ENCODE results near the gene FAM171A2. TPM values are rescaled to one million over a fixed set of nuclear protein-coding genes. Genes with fewer than 3 reads are reported as not detected.

The FAM171A2 gene
- polyA plus RNA-seq, 1 experiment, result 2.3 TPM

DNA sequence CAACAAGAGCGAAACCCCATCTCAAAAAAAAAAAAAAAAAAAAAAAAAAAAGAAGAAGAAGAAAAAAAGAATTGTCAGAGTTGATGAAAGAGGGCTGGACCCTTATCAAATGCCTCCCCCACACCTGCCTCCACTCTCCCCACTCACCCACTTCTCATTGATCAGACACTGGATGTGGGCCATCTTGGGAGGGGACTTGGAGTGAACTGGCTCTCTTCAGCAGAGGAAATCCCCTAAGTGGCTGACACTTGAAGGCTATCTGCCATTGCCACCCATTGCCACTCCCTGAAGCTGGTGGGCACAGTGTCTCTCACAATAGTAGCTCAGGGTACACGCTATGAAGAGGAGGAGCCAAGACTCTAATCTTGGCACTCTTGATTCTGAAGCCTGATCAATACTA is 24.2 kb upstream of the FAM171A2 start:
- Histone ChIP-seq H3K36me3 (ENCODE audit: control insufficient read depth, insufficient read depth, low read length) (no peaks in the 10 kb centered on the region), H3K27me3 (ENCODE audit: control insufficient read depth, insufficient read depth, low read length) (peaks cover 10% of the 10 kb centered on the region), H3K4me3 (ENCODE audit: low read depth, low read length) (no peak overlapping the region)
- POLR2A ChIA-PET, result no interaction called here
- no peak for DNase-seq (ENCODE audit: low read depth)
- TF ChIP-seq CTCF (IDR thresholded peaks at IDR 0.05; ENCODE audit: insufficient read depth, low read depth, low read length), result no peak
- CTCF ChIA-PET, result no interaction called here

DNA sequence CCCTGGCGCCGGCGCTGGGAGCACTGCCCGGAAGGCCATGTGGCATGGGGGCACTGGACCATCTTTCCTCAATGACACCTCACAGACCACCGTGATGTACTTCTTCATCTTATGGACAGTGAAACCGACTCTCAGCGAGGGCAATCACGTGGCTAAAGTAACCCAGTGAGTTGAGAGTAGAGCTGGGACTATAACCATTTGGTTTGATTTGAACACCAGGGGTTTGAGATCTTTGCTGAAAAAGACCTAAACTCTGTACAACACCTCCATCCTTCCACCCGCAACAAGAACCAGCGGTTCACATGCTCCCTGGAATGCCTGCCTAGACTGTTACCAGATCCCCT is 22.5 kb upstream of the FAM171A2 start:
- no peak for TF ChIP-seq CTCF (IDR thresholded peaks at IDR 0.05; ENCODE audit: insufficient read depth, low read depth, low read length)
- H3K27me3 ChIP-seq (ENCODE audit: control insufficient read depth, insufficient read depth, low read length), result peaks cover 10% of the 10 kb centered on the region
- H3K4me3 ChIP-seq (ENCODE audit: low read depth, low read length), result no peak overlapping the region
- no peaks in the 10 kb centered on the region for H3K36me3 ChIP-seq (ENCODE audit: control insufficient read depth, insufficient read depth, low read length)
- no peak for DNase-seq (ENCODE audit: low read depth)
- ChIA-PET CTCF (interaction anchor here (0.7 to 2.5 kb wide), 8 partner anchors 10 to 137 kb away, joined by 3 to 11 read pairs (median 4); partner anchors contain the start of gene FAM171A2), POLR2A (no interaction called here)

DNA sequence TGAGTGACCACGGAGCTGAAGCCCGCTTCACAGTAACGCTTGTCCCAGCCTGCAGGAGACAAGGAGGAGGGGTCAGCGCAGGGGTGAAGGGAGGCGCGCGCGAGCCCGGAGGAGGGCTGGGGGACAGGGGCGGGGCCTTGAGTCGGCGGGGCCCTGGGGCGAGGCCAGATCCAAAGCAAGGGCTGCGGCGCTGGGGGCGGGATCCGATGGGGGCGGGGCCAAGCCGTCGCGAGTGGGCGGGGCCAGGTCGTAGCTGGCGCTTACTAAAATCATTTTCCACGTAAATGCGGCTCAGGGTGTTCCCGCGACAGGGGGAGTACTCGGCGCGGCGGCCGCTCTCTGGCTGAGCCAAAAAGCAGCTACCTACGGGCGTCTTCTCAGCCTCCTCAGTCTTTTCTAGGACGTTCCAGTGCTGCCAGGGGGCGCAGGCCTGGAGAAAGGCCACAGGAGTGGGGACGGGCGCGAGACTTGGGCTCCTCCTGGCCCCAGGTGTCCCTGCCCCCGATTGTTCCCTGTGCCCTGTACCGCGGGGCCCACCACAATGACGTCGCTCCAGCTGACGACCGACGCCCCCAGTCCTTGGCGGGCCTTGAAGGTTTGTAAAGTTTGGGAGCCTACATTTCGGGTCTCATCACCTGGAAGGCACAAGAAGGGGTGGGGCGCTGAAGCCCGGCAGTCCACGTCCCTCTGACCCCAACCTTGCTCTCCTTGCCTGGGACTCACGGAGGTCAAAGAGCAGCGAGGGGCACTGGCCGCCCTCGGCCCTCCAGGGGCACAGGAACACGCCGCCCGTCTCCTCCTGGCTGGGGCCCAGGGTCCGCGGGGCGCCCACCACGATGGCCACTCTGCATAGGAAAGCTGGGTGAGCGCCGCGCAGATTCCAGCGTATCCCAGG is 21.9 kb upstream of the FAM171A2 start:
- peak; percentile 13 for DNase-seq (ENCODE audit: low read depth)
- ChIA-PET POLR2A (interaction anchor here (0.8 kb wide), 1 partner anchor 138 kb away, joined by 3 read pairs; no protein-coding TSS in a partner anchor), CTCF (interaction anchor here (0.5 to 2.5 kb wide), 10 partner anchors 9 to 138 kb away, joined by 3 to 11 read pairs (median 4); partner anchors contain the start of gene FAM171A2)
- H3K36me3 ChIP-seq (ENCODE audit: control insufficient read depth, insufficient read depth, low read length), result no peaks in the 10 kb centered on the region
- peaks cover 10% of the 10 kb centered on the region for H3K27me3 ChIP-seq (ENCODE audit: control insufficient read depth, insufficient read depth, low read length)
- peak overlapping the region; percentile 53 for H3K4me3 ChIP-seq (ENCODE audit: low read depth, low read length)
- peak; percentile 42 for TF ChIP-seq CTCF (IDR thresholded peaks at IDR 0.05; ENCODE audit: insufficient read depth, low read depth, low read length)

GRCh38 chr17:44384823-44385286 is 21.2 kb upstream of the FAM171A2 start:
- TF ChIP-seq CTCF (IDR thresholded peaks at IDR 0.05; ENCODE audit: insufficient read depth, low read depth, low read length), result no peak
- POLR2A ChIA-PET, result no interaction called here
- peaks cover 10% of the 10 kb centered on the region for H3K27me3 ChIP-seq (ENCODE audit: control insufficient read depth, insufficient read depth, low read length)
- peak overlapping the region; percentile 53 for H3K4me3 ChIP-seq (ENCODE audit: low read depth, low read length)
- DNase-seq (ENCODE audit: low read depth), result no peak
- H3K36me3 ChIP-seq (ENCODE audit: control insufficient read depth, insufficient read depth, low read length), result no peaks in the 10 kb centered on the region
- CTCF ChIA-PET, result interaction anchor here (0.9 to 2.5 kb wide), 5 partner anchors 9 to 139 kb away, joined by 4 to 11 read pairs (median 6); partner anchors contain the start of gene FAM171A2

DNA sequence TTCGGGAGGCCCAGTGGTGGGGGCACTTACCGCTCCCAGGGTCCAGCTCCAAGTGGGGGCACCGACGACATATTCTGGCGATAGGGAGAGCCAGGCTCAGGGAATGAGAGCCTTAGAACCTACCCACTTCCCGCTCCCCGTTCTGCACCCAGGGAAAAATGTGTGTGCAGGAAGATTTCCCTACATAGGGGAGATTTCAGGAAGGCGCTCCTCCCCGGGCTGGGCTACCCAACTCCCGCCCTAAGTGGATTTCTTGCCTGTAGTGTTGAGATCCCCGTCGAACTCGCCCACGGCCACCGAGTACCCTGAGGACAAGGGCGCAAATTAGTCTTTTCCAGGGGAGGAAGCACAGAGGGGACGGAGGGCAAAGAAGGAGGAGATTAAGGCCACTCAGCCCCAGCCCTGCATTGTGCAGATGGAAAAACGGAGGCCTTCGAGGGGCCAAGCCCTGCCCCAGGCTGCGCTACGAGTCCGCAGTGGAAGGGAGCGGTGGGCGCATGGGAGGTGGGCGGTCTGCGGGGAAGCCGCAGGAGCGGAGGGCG is 20.7 kb upstream of the FAM171A2 start:
- ChIA-PET CTCF (interaction anchor here (1.9 kb wide), 1 partner anchor 20 kb away, joined by 4 read pairs; no protein-coding TSS in a partner anchor), POLR2A (no interaction called here)
- no peak overlapping the region; the same call in 1 of the 2 replicates for H3K4me3 ChIP-seq (ENCODE audit: low read depth, low read length)
- no peaks in the 10 kb centered on the region for H3K36me3 ChIP-seq (ENCODE audit: control insufficient read depth, insufficient read depth, low read length)
- DNase-seq (ENCODE audit: low read depth), result no peak
- no peak for TF ChIP-seq CTCF (IDR thresholded peaks at IDR 0.05; ENCODE audit: insufficient read depth, low read depth, low read length)
- H3K27me3 ChIP-seq (ENCODE audit: control insufficient read depth, insufficient read depth, low read length), result peaks cover 10% of the 10 kb centered on the region

Data from BJ (cell line).